Osteoblast (primary cell): Measurements from ENCODE around the gene DIS3L2. TPM values are rescaled to one million over a fixed set of nuclear protein-coding genes. Genes with fewer than 3 reads are reported as not detected.
A peak's percentile ranks its signal among the peaks of the same experiment; 100 is the strongest.

Experiments used
- DNase-seq: peaks from one replicate; pipeline ENCODE4 v3.0.0; 2011; ENCODE audit warnings: low spot score, mixed read lengths; ENCODE audit not compliant: insufficient read length; ENCODE audit errors: missing footprints
- H2AFZ ChIP-seq: 2 replicates; pipeline ENCODE4 v1.6.0; 2011; ENCODE audit warnings: mild to moderate bottlenecking, low read length
- H3K27ac ChIP-seq: 2 replicates; pipeline ENCODE4 v1.5.1; 2011; ENCODE audit warnings: mild to moderate bottlenecking, low read depth, low read length, moderate library complexity
- H3K27me3 ChIP-seq: 2 replicates; pipeline ENCODE4 v1.6.0; 2012; ENCODE audit warnings: mild to moderate bottlenecking, control low read depth, inconsistent platforms, low read length, moderate library complexity; ENCODE audit not compliant: insufficient read depth
- H3K36me3 ChIP-seq: 2 replicates; pipeline ENCODE4 v1.5.1; 2011; ENCODE audit warnings: mild to moderate bottlenecking, low read length, control low read depth, moderate library complexity; ENCODE audit not compliant: insufficient read depth
- H3K4me1 ChIP-seq: 2 replicates; pipeline ENCODE4 v1.5.1; 2011; ENCODE audit warnings: mild to moderate bottlenecking, low read length, control low read depth, moderate library complexity; ENCODE audit not compliant: insufficient read depth
- H3K4me2 ChIP-seq: 2 replicates; pipeline ENCODE4 v1.6.0; 2011; ENCODE audit warnings: mild to moderate bottlenecking, low read length; ENCODE audit not compliant: insufficient read depth
- H3K4me3 ChIP-seq: fragments of 200-600 bp; sonication (generic); 3 replicates; pipeline ENCODE4 v1.5.1; 2012; ENCODE audit warnings: mild to moderate bottlenecking, low read length, inconsistent platforms; ENCODE audit not compliant: insufficient read depth
- H3K79me2 ChIP-seq: 2 replicates; pipeline ENCODE4 v1.6.0; 2012; ENCODE audit warnings: mild to moderate bottlenecking, low read length, control low read depth, inconsistent platforms; ENCODE audit not compliant: insufficient read depth
- H3K9me3 ChIP-seq: 2 replicates; pipeline ENCODE4 v1.5.1; 2011; ENCODE audit warnings: low read depth, low read length, control low read depth
- H4K20me1 ChIP-seq: 2 replicates; pipeline ENCODE4 v1.6.0; 2012; ENCODE audit warnings: mild to moderate bottlenecking, low read length, control low read depth; ENCODE audit not compliant: insufficient read depth
- CTCF ChIP-seq: IDR thresholded peaks from 2 replicates; pipeline ENCODE4 v1.5.1; 2011; ENCODE audit warnings: mild to moderate bottlenecking, low read depth, low read length, moderate library complexity; ENCODE audit errors: extremely low read depth
- total RNA-seq: library from RNA; depleted of rRNA; stranded (reverse); fragments of >200 nt; gene quantifications from 2 replicates; pipeline ENCODE4 v1.2.3, GENCODE V29; 2012

Gene DIS3L2
- total RNA-seq, 1 donor: 28.2 TPM

GRCh38 chr2:232249096-232249495 lies 287.6 kb downstream of the DIS3L2 start:
- Histone ChIP-seq H2AFZ (no peak overlapping the region), H3K79me2 (no peaks in the 10 kb centered on the region), H4K20me1 (peaks cover 3% of the 10 kb centered on the region), H3K4me1 (no peaks in the 10 kb centered on the region), H3K4me2 (no peak overlapping the region), H3K4me3 (no peak overlapping the region), H3K27ac (no peak overlapping the region), H3K9me3 (no peaks in the 10 kb centered on the region), H3K36me3 (peaks cover 3% of the 10 kb centered on the region), H3K27me3 (no peaks in the 10 kb centered on the region)
- TF ChIP-seq CTCF: no peak
- no peak for DNase-seq

GRCh38 chr2:232250246-232251175 lies 289.0 kb downstream of the DIS3L2 start:
- peaks cover 5% of the 10 kb centered on the region for H4K20me1 ChIP-seq
- no peak overlapping the region for H3K4me3 ChIP-seq
- DNase-seq: no peak
- H3K79me2 ChIP-seq: no peaks in the 10 kb centered on the region
- no peaks in the 10 kb centered on the region for H3K27me3 ChIP-seq
- no peak overlapping the region for H2AFZ ChIP-seq
- TF ChIP-seq CTCF: no peak
- no peaks in the 10 kb centered on the region for H3K9me3 ChIP-seq
- no peaks in the 10 kb centered on the region for H3K4me1 ChIP-seq
- H3K27ac ChIP-seq: no peak overlapping the region
- H3K4me2 ChIP-seq: no peak overlapping the region
- peaks cover 3% of the 10 kb centered on the region for H3K36me3 ChIP-seq

- Histone ChIP-seq H3K27ac (no peak overlapping the region), H3K4me1 (peaks cover 10% of the 10 kb centered on the region), H3K27me3 (no peaks in the 10 kb centered on the region), H3K9me3 (no peaks in the 10 kb centered on the region), H3K79me2 (no peaks in the 10 kb centered on the region), H3K36me3 (peaks cover 3% of the 10 kb centered on the region), H4K20me1 (peaks cover 24% of the 10 kb centered on the region), H3K4me3 (no peak overlapping the region), H2AFZ (no peak overlapping the region), H3K4me2 (no peak overlapping the region)
- TF ChIP-seq CTCF: no peak
- DNase-seq: no peak
These were observed 293.5 kb downstream of the DIS3L2 start for GRCh38 chr2:232255033-232255432.

- DNase-seq: peak; percentile 86
- Histone ChIP-seq H3K79me2 (no peaks in the 10 kb centered on the region), H2AFZ (no peak overlapping the region), H3K4me2 (peak overlapping the region; percentile 84), H3K9me3 (no peaks in the 10 kb centered on the region), H3K36me3 (peaks cover 14% of the 10 kb centered on the region), H3K4me3 (peak overlapping the region; percentile 62), H3K27ac (no peak overlapping the region), H4K20me1 (peaks cover 50% of the 10 kb centered on the region), H3K27me3 (no peaks in the 10 kb centered on the region), H3K4me1 (peaks cover 28% of the 10 kb centered on the region)
- no peak for TF ChIP-seq CTCF
These were observed 298.6 kb downstream of the DIS3L2 start for GRCh38 chr2:232260075-232260474.
